ENCODE results near the gene RAD23A. TPM values are rescaled to one million over a fixed set of nuclear protein-coding genes. Genes with fewer than 3 reads are reported as not detected.

Gene RAD23A
- polyA plus RNA-seq, 1 experiment, result 36.2 TPM

- no peaks in the 10 kb centered on the region for H3K27me3 ChIP-seq (ENCODE audit: control insufficient read depth, insufficient read depth, low read length)
- ChIA-PET POLR2A (interaction anchor here (1.3 kb wide), 1 partner anchor 18 kb away, joined by 4 read pairs; no protein-coding TSS in a partner anchor), CTCF (interaction anchor here (1.1 kb wide), 1 partner anchor 66 kb away, joined by 6 read pairs; no protein-coding TSS in a partner anchor)
- peak overlapping the region; percentile 89 for H3K4me3 ChIP-seq (ENCODE audit: low read depth, low read length)
- H3K27ac ChIP-seq (ENCODE audit: low read depth, low read length), result no peak overlapping the region
- no peaks in the 10 kb centered on the region; the same call in 1 of the 2 replicates for H3K9me3 ChIP-seq (ENCODE audit: control insufficient read depth, insufficient read depth, low read length)
- TF ChIP-seq, protein P1, sequence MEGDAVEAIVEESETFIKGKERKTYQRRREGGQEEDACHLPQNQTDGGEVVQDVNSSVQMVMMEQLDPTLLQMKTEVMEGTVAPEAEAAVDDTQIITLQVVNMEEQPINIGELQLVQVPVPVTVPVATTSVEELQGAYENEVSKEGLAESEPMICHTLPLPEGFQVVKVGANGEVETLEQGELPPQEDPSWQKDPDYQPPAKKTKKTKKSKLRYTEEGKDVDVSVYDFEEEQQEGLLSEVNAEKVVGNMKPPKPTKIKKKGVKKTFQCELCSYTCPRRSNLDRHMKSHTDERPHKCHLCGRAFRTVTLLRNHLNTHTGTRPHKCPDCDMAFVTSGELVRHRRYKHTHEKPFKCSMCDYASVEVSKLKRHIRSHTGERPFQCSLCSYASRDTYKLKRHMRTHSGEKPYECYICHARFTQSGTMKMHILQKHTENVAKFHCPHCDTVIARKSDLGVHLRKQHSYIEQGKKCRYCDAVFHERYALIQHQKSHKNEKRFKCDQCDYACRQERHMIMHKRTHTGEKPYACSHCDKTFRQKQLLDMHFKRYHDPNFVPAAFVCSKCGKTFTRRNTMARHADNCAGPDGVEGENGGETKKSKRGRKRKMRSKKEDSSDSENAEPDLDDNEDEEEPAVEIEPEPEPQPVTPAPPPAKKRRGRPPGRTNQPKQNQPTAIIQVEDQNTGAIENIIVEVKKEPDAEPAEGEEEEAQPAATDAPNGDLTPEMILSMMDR (IDR thresholded peaks at IDR 0.05; ENCODE audit: low read depth, low read length), result no peak
- no peak for DNase-seq (ENCODE audit: low read depth, low spot score)
Measured at GRCh38 chr19:12995596-12996405, 50.1 kb downstream of the RAD23A start.

DNA sequence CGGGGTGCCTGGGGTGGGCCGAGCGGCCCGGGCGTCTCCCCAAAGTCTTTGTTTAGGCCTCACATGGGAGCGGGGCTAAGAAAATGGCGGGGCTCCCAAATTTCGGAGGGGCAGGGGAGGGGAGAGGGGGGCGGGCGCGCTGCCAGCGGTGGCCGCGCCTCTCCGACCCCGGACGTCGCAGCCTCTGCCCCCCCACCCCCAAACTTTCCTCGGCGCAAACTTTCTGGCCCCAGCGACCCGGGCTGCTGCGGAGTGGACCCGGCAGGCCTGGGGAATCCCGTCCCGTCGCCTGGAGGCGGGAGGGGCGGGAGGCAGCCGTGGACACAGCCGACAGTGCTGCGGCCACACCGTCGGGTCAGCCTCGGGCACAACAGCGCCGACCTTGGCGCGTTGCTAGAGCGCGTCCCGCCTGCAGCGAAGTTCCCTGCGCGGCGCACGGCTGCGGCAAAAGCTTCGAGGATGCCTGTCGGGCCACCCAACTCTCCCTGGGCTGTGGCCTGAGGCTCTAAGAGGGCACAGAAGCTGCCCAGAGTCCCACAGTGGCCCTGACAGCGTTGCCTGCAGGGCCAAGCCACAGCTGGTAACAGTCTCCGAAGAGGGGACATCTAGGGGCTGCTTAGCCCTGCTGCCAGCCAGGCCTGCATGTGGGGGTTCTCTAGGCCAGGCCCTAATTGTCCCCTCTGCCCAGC is 50.9 kb downstream of the RAD23A start:
- DNase-seq (ENCODE audit: low read depth, low spot score), result no peak
- Histone ChIP-seq H3K27ac (ENCODE audit: low read depth, low read length) (no peak overlapping the region), H3K4me3 (ENCODE audit: low read depth, low read length) (peak overlapping the region; percentile 89), H3K9me3 (ENCODE audit: control insufficient read depth, insufficient read depth, low read length) (no peaks in the 10 kb centered on the region; the same call in 1 of the 2 replicates), H3K27me3 (ENCODE audit: control insufficient read depth, insufficient read depth, low read length) (no peaks in the 10 kb centered on the region)
- CTCF ChIA-PET, result interaction anchor here (1.1 kb wide), 1 partner anchor 65 kb away, joined by 6 read pairs; no protein-coding TSS in a partner anchor
- POLR2A ChIA-PET, result no interaction called here
- TF ChIP-seq, protein P1 (IDR thresholded peaks at IDR 0.05; ENCODE audit: low read depth, low read length), result no peak

DNA sequence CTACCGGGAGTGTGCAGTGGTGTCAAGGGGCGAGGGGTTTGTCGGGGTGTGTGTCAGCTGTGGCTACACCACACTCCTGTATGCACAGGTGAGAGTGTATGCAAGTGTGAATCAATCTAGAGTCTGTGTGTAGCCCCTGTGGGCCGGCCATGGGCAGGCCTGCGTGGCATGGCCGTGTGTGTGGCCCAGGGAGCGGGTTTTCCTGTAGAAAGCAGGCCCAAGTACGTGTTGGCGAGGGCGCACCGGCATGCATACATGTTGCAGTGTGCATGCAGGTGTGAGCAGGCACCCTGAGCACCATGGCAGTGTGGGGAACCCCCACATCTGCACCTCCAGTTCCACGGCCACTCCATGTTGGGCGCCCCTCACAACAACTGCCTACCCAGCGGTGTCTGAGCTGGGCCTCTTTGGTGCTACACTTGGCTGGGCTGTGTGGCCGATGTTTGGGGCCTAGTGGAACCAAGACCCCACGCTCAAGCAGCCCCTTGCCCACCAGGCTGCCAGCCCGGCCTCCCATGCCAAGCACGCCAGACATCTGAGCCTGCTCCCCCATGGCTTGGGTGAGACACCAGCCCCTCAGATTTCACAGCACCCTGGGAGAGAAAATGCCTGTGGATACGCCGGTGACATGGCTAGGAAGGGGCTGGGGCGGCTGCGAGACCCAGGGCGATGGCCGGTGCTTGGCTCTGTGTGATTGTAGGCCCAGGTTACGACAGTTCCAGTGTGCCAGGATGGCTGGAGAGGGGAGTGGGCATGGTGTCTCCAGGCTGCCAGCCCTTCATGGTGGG is 51.7 kb downstream of the RAD23A start:
- DNase-seq (ENCODE audit: low read depth, low spot score), result no peak
- CTCF ChIA-PET, result interaction anchor here (1.0 to 1.1 kb wide), 2 partner anchors 64 kb away, joined by 4 to 6 read pairs; no protein-coding TSS in a partner anchor
- no peak overlapping the region for H3K27ac ChIP-seq (ENCODE audit: low read depth, low read length)
- H3K27me3 ChIP-seq (ENCODE audit: control insufficient read depth, insufficient read depth, low read length), result no peaks in the 10 kb centered on the region
- H3K9me3 ChIP-seq (ENCODE audit: control insufficient read depth, insufficient read depth, low read length), result no peaks in the 10 kb centered on the region; the same call in 1 of the 2 replicates
- peak overlapping the region; percentile 89 for H3K4me3 ChIP-seq (ENCODE audit: low read depth, low read length)
- TF ChIP-seq, protein P1 (IDR thresholded peaks at IDR 0.05; ENCODE audit: low read depth, low read length), result no peak
- POLR2A ChIA-PET, result no interaction called here

DNA sequence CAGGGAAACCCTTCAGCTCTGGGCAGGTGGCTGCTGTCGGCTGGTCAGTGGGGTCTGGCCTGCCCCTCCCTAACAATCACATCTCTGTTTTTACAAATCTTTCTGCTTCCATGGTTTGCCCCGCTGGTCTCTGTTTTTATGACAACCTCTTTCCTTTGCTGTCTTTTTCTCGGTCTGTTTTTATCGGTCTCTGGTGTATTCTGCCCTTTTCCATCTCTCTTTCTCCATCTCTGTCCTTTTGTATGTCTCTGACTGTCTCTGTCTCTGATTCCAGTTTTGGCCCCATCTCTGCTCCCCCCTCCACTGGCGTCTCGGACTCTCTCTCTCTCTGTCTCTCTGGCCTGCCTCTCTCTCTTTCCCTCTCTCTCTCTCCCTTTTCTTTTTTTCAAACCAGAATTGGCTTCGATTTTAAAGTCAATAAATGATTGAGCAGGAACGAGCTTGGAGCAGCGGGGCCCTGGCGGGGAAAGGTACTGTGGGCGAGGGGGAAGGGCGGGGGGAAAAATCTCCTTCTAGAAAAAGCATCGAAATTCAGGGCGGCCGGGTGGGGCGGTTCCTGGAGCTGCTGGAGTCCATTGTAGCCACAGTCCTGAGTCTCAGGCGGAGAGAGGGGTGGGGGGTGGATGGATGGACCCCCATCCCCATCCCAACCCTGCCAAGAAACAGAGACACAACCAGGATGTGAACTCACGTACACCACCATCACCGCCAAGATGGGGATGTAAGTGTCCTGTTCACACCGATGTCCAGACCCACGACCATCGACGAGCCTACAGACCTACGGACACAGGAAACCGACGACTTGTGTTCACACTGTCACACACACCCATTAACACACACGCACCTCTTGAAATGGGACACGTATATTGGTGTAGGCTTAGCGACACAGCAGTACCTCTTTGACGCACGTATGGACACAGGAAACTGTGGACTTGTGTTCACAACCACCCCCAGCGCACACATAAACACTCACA is 52.6 kb downstream of the RAD23A start:
- Histone ChIP-seq H3K27ac (ENCODE audit: low read depth, low read length) (no peak overlapping the region), H3K27me3 (ENCODE audit: control insufficient read depth, insufficient read depth, low read length) (no peaks in the 10 kb centered on the region), H3K4me3 (ENCODE audit: low read depth, low read length) (no peak overlapping the region), H3K9me3 (ENCODE audit: control insufficient read depth, insufficient read depth, low read length) (no peaks in the 10 kb centered on the region; the same call in 1 of the 2 replicates)
- POLR2A ChIA-PET, result no interaction called here
- no peak for DNase-seq (ENCODE audit: low read depth, low spot score)
- TF ChIP-seq, protein P1 (IDR thresholded peaks at IDR 0.05; ENCODE audit: low read depth, low read length), result no peak
- CTCF ChIA-PET, result interaction anchor here (1.0 kb wide), 1 partner anchor 63 kb away, joined by 4 read pairs; no protein-coding TSS in a partner anchor

Data from AG04450 (cell line).